ENCODE measurements around the gene RFX7.

GRCh38 chr15:56244811-56245576, 1.3 kb upstream of the RFX7 start:
- TF ChIP-seq GATA2 (IDR thresholded peaks at IDR 0.05; ENCODE audit: low read depth, low read length), result no peak
- TF ChIP-seq GATA3 (IDR thresholded peaks at IDR 0.05; ENCODE audit: low read depth, low read length), result no peak

Measured in SH-SY5Y (cell line).